ENCODE data around the gene ZNF726. TPM values are rescaled to one million over a fixed set of nuclear protein-coding genes. Genes with fewer than 3 reads are reported as not detected.

Gene ZNF726
- total RNA-seq, 1 experiment from 2014 or later = not detected

DNA sequence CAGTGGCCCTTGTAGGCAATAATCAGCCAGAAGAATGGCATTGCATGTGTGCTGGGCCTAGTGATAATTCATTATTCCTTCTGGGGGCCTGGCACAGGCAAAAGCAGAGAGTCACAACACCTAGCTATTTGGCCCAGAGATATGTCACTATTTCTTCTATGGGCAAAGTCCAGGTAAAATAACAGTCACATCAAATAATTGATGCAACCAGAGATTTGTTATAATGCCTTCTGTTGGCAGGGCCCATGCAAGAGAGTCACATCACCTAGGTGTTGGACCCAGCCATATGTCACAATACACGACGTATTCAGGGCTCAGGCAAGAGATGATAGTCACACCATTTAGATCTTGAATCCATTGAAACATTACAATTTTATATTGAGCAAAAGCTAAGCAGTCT lies 66.1 kb downstream of the ZNF726 start:
- Mint-ChIP-seq H3K27ac (ENCODE audit: unreplicated experiment) (no peak overlapping the region), H3K9me3 (ENCODE audit: unreplicated experiment) (peaks cover 24% of the 10 kb centered on the region), H3K36me3 (ENCODE audit: insufficient read depth, unreplicated experiment) (no peaks in the 10 kb centered on the region), H3K4me1 (ENCODE audit: low read depth, unreplicated experiment) (no peaks in the 10 kb centered on the region), H3K27me3 (ENCODE audit: insufficient read depth, unreplicated experiment) (no peaks in the 10 kb centered on the region), H3K4me3 (ENCODE audit: unreplicated experiment) (no peak overlapping the region)
- ChIA-PET CTCF (no interaction called here), POLR2A (no interaction called here)
- intact Hi-C loops (cut with micrococcal nuclease; ENCODE audit: unreplicated experiment) = no loop called here
- no peak for DNase-seq
- H3K36me3 ChIP-seq (ENCODE audit: control insufficient read depth, insufficient read depth, low read length) = no peaks in the 10 kb centered on the region
- no peaks in the 10 kb centered on the region for H3K9me3 ChIP-seq
- no peaks in the 10 kb centered on the region for H3K27me3 ChIP-seq (replicated peaks; ENCODE audit: control insufficient read depth, insufficient read depth, low read length)
- no peak for TF ChIP-seq CTCF (IDR thresholded peaks at IDR 0.05; ENCODE audit: insufficient read depth in 1 of 2, low read depth in 1 of 2, low read length in 1 of 2, severe bottlenecking in 1 of 2, unreplicated experiment in 1 of 2)
- H3K4me3 ChIP-seq (ENCODE audit: low read depth, low read length) = no peak overlapping the region
- H3K4me1 ChIP-seq = no peaks in the 10 kb centered on the region
- BruUV-seq (replicated peaks) = no TSS peak

DNA sequence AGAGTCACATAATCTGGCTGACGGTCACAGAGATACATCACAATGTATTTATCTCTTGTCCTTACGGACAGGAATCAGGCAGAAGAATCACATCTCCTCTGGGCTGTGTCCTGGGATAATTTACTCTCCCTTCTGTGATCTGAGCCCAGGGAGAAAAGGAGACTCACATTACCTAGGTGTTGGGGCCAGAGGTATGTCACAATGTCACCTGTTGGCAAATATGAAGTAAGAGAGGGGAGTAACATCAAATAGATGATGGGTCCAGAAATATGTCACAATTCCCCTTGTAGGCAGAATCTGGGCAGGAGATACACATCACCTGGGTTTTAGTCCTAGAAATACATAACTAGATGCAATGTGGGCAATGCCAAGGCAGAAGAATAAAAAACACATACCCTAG lies 67.2 kb downstream of the ZNF726 start:
- no peak for TF ChIP-seq CTCF (IDR thresholded peaks at IDR 0.05; ENCODE audit: insufficient read depth in 1 of 2, low read depth in 1 of 2, low read length in 1 of 2, severe bottlenecking in 1 of 2, unreplicated experiment in 1 of 2)
- Histone ChIP-seq H3K9me3 (no peaks in the 10 kb centered on the region), H3K4me1 (no peaks in the 10 kb centered on the region), H3K36me3 (ENCODE audit: control insufficient read depth, insufficient read depth, low read length) (no peaks in the 10 kb centered on the region), H3K27me3 (replicated peaks; ENCODE audit: control insufficient read depth, insufficient read depth, low read length) (no peaks in the 10 kb centered on the region), H3K4me3 (ENCODE audit: low read depth, low read length) (no peak overlapping the region)
- BruUV-seq (replicated peaks) = no TSS peak
- Mint-ChIP-seq H3K4me3 (ENCODE audit: unreplicated experiment) (no peak overlapping the region), H3K9me3 (ENCODE audit: unreplicated experiment) (peaks cover 24% of the 10 kb centered on the region), H3K27me3 (ENCODE audit: insufficient read depth, unreplicated experiment) (no peaks in the 10 kb centered on the region), H3K27ac (ENCODE audit: unreplicated experiment) (no peak overlapping the region), H3K4me1 (ENCODE audit: low read depth, unreplicated experiment) (no peaks in the 10 kb centered on the region), H3K36me3 (ENCODE audit: insufficient read depth, unreplicated experiment) (no peaks in the 10 kb centered on the region)
- intact Hi-C loops (cut with micrococcal nuclease; ENCODE audit: unreplicated experiment) = no loop called here
- ChIA-PET POLR2A (no interaction called here), CTCF (no interaction called here)
- DNase-seq = no peak

DNA sequence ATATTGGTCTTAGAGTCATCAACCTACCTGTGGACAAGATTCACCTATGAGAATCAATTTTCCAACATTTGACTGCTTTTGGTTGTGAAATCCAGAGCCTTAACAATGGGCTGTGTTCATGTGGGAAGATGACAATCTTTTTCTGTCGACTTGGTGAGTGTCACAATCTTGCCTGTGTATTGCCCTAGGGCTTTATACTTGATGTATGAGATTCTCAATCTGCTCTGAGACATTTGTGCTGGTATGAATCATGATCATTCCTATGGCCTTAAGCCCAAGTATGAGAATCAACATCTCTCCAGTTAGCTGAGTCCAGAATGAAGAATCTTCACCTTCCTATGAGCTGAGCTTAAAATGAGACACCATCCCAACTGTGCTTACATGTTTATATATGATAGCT lies 68.7 kb downstream of the ZNF726 start:
- Histone ChIP-seq H3K27me3 (replicated peaks; ENCODE audit: control insufficient read depth, insufficient read depth, low read length) (no peaks in the 10 kb centered on the region), H3K4me1 (no peaks in the 10 kb centered on the region), H3K9me3 (no peaks in the 10 kb centered on the region), H3K4me3 (ENCODE audit: low read depth, low read length) (no peak overlapping the region), H3K36me3 (ENCODE audit: control insufficient read depth, insufficient read depth, low read length) (no peaks in the 10 kb centered on the region)
- Mint-ChIP-seq H3K9me3 (ENCODE audit: unreplicated experiment) (peaks cover 25% of the 10 kb centered on the region), H3K36me3 (ENCODE audit: insufficient read depth, unreplicated experiment) (no peaks in the 10 kb centered on the region), H3K27ac (ENCODE audit: unreplicated experiment) (no peak overlapping the region), H3K27me3 (ENCODE audit: insufficient read depth, unreplicated experiment) (no peaks in the 10 kb centered on the region), H3K4me3 (ENCODE audit: unreplicated experiment) (no peak overlapping the region), H3K4me1 (ENCODE audit: low read depth, unreplicated experiment) (no peaks in the 10 kb centered on the region)
- ChIA-PET POLR2A (no interaction called here), CTCF (no interaction called here)
- BruUV-seq (replicated peaks) = no TSS peak
- DNase-seq = no peak
- intact Hi-C loops (cut with micrococcal nuclease; ENCODE audit: unreplicated experiment) = no loop called here
- TF ChIP-seq CTCF (IDR thresholded peaks at IDR 0.05; ENCODE audit: insufficient read depth in 1 of 2, low read depth in 1 of 2, low read length in 1 of 2, severe bottlenecking in 1 of 2, unreplicated experiment in 1 of 2) = no peak

Other genes with a start within 250 kb of the ZNF726 start
- 10.7 and 12.9 TPM in 2 replicates for gene ZNF675, start 227.7 kb upstream of the ZNF726 start, total RNA-seq (2022)
- 1.2 TPM in 2 replicates for gene ZNF681, start 156.0 kb upstream of the ZNF726 start, total RNA-seq (2022)
- gene ZNF254, start 172.3 kb downstream of the ZNF726 start, total RNA-seq (2022) = 16.3 and 16.5 TPM in 2 replicates